Measurements from ENCODE around the gene ADAM30. TPM values are rescaled to one million over a fixed set of nuclear protein-coding genes. Genes with fewer than 3 reads are reported as not detected.

ADAM30 gene
- total RNA-seq, 4 donors from 2014 or later = not detected

GRCh38 chr1:119871881-119872280 is 24.4 kb downstream of the ADAM30 start:
- no peak overlapping the region for H3K4me3 ChIP-seq
- H3K27me3 ChIP-seq = peaks cover 0 to 5% (median 0%) of the 10 kb centered on the region in 4 donors
- H3K4me1 ChIP-seq = no peaks in the 10 kb centered on the region
- H3K27ac ChIP-seq = no peak overlapping the region
- H3K9me3 ChIP-seq = no peaks in the 10 kb centered on the region
- 72 to 73% methylated on average over 3 to 4 of the region's 4 CpGs for WGBS, 2 donors
- TF ChIP-seq POLR2A (IDR thresholded peaks at IDR 0.05) (no peak), CTCF (IDR thresholded peaks at IDR 0.05) (no peak)
- H3K36me3 ChIP-seq = no peaks in the 10 kb centered on the region
- no peak for DNase-seq
- intact Hi-C loops (cut with DNase I) = no loop called here

GRCh38 chr1:119870917-119871596 is 25.3 kb downstream of the ADAM30 start:
- peaks cover 0 to 5% (median 0%) of the 10 kb centered on the region in 4 donors for H3K27me3 ChIP-seq
- no peak for DNase-seq
- H3K4me1 ChIP-seq = no peaks in the 10 kb centered on the region
- H3K9me3 ChIP-seq = no peaks in the 10 kb centered on the region
- WGBS, 2 donors = 52 to 54% methylated on average over 17 to 18 of the region's 20 CpGs
- intact Hi-C loops (cut with DNase I) = no loop called here
- TF ChIP-seq CTCF (IDR thresholded peaks at IDR 0.05) = peak; percentile 40 to 84 (median 76)
- no peak for TF ChIP-seq POLR2A (IDR thresholded peaks at IDR 0.05)
- no peak overlapping the region for H3K27ac ChIP-seq
- H3K4me3 ChIP-seq = peak overlapping the region in 1 of 4 donors; percentile 35
- no peaks in the 10 kb centered on the region for H3K36me3 ChIP-seq

- Histone ChIP-seq H3K4me3 (no peak overlapping the region), H3K27me3 (peaks cover 0 to 5% (median 0%) of the 10 kb centered on the region in 4 donors), H3K27ac (no peak overlapping the region), H3K4me1 (no peaks in the 10 kb centered on the region), H3K36me3 (no peaks in the 10 kb centered on the region), H3K9me3 (no peaks in the 10 kb centered on the region)
- intact Hi-C loops (cut with DNase I) = no loop called here
- no peak for TF ChIP-seq CTCF (IDR thresholded peaks at IDR 0.05)
- no peak for TF ChIP-seq POLR2A (IDR thresholded peaks at IDR 0.05)
- no peak for DNase-seq
- whole genome bisulfite sequencing, 2 donors = 76 to 86% methylated on average over 1 of the region's 1 CpG
Observed at GRCh38 chr1:119869995-119870394, 26.3 kb downstream of the ADAM30 start.

- intact Hi-C loops (cut with DNase I) = no loop called here
- 64 to 70% methylated on average over 2 of the region's 2 CpGs for WGBS, 2 donors
Observed at GRCh38 chr1:119868176-119868575, 28.1 kb downstream of the ADAM30 start.

More at GRCh38 chr1:119868176-119868575, 28.1 kb downstream of the ADAM30 start:
- no peak overlapping the region for H3K27ac ChIP-seq
- H3K4me3 ChIP-seq = no peak overlapping the region
- TF ChIP-seq POLR2A (IDR thresholded peaks at IDR 0.05) (no peak), CTCF (IDR thresholded peaks at IDR 0.05) (no peak)
- no peaks in the 10 kb centered on the region for H3K9me3 ChIP-seq
- H3K4me1 ChIP-seq = no peaks in the 10 kb centered on the region
- H3K27me3 ChIP-seq = peaks cover 0 to 7% (median 0%) of the 10 kb centered on the region in 4 donors
- DNase-seq = no peak
- no peaks in the 10 kb centered on the region for H3K36me3 ChIP-seq
